Activated naive CD4-positive, alpha-beta T cell treated with anti-CD3 and anti-CD28 coated beads, Interleukin-2, amount 50 U/mL, for 72 hours (primary cell): Measurements from ENCODE around the gene ASAP2. TPM values are rescaled to one million over a fixed set of nuclear protein-coding genes. Genes with fewer than 3 reads are reported as not detected.
A peak's percentile ranks its signal among the peaks of the same experiment; 100 is the strongest.

Experiments used
- ATAC-seq, 2 donors: fragments of 150-1000 bp; cut with Tn5 transposase; 2 replicates each; pipeline ENCODE4 v1.10.0; 2021; ENCODE audit warnings: mild to moderate bottlenecking in 2 of 2, moderate library complexity in 2 of 2
- DNase-seq, 2 donors: peaks; one replicate each; pipeline ENCODE4 v3.0.0; 2021 to 2022; ENCODE audit warnings: low spot score in 2 of 2
- H3K27ac Mint-ChIP-seq, 2 donors: one replicate each; pipeline ENCODE4 v1.8.0; 2022; ENCODE audit warnings: mild to moderate bottlenecking in 2 of 2, mixed read lengths in 2 of 2
- H3K36me3 Mint-ChIP-seq, 2 donors: one replicate each; pipeline ENCODE4 v1.8.0; 2022; ENCODE audit warnings: mixed read lengths in 2 of 2
- H3K9me3 Mint-ChIP-seq, 2 donors: one replicate each; pipeline ENCODE4 v1.8.0; 2022; ENCODE audit warnings: mixed read lengths in 2 of 2
- total RNA-seq, 2 donors: library from RNA; stranded (reverse); gene quantifications; one replicate each; pipeline ENCODE4 v1.2.3, GENCODE V29; 2022

ASAP2 gene
- total RNA-seq, 2 donors from 2014 or later = 0.09 to 1.0 TPM

DNA sequence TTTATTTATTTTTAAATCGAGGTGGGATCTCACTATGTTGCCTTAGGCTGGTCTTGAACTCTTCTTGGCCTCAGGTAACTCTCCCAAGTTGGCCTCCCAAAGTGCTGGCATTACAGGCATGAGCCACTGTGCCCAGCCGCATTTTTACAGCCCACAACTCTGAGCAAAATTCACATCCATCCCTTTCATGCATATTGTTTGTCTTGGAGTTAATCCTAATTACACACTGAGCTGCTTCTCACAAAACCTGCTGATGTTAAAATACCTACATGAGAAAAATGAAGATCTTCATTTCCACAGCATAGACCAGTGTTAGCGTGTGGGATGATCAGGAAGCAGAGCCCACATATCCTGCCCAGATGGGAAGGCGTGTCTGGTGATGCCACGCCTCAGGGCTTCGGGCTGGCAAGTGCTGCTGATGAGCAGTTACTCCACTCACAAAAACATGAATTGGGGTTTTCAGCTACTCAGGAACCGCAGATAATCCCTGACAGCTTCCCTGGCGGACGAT lies 202.1 kb downstream of the ASAP2 start:
- Mint-ChIP-seq H3K9me3 (no peaks in the 10 kb centered on the region), H3K36me3 (peaks cover 0 to 7% of the 10 kb centered on the region in 2 donors), H3K27ac (no peak overlapping the region)
- no peak for ATAC-seq
- DNase-seq = no peak

DNA sequence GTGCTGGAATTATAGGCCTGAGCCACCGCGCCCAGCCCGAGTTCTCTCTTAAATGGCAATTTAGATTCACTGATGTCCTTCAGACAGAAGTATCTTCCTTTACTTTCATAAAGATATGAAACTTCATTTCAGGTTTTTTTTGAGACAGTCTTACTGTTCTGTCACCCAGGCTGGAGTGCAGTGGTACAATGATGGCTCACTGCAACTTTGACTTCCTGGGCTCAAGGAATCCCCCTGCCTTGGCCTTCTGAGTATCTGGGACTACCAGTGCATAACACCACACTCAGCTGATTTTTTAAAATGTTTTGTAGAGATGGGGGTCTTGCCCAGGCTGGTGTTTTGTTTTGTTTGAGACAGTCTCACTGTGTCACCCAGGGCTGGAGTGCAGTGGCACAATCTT lies 203.5 kb downstream of the ASAP2 start:
- H3K36me3 Mint-ChIP-seq = peaks cover 5 to 12% of the 10 kb centered on the region in 2 donors
- no peak overlapping the region for H3K27ac Mint-ChIP-seq
- no peak for ATAC-seq
- DNase-seq = no peak
- H3K9me3 Mint-ChIP-seq = no peaks in the 10 kb centered on the region

DNA sequence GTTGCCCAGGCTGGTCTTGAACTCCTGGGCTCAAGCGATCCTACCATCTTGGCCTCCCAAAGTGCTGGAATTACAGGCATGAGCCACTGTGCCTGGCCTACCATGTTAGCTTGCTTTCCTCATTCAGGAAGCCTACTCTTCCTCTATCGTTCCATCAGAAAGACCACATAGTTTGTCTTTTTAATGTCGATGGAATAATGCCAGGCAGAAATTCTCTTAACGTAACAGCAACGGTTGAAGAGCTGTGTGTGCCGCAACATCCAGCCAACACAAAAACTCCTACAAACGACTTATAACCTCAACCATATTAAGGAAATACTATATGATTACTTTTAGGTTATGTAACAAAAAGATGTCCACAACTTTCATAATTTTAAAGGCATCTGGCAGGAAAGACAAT lies 206.2 kb downstream of the ASAP2 start:
- Mint-ChIP-seq H3K36me3 (peaks cover 5 to 30% of the 10 kb centered on the region in 2 donors), H3K27ac (no peak overlapping the region), H3K9me3 (no peaks in the 10 kb centered on the region)
- ATAC-seq (no peak), DNase-seq (no peak)

DNA sequence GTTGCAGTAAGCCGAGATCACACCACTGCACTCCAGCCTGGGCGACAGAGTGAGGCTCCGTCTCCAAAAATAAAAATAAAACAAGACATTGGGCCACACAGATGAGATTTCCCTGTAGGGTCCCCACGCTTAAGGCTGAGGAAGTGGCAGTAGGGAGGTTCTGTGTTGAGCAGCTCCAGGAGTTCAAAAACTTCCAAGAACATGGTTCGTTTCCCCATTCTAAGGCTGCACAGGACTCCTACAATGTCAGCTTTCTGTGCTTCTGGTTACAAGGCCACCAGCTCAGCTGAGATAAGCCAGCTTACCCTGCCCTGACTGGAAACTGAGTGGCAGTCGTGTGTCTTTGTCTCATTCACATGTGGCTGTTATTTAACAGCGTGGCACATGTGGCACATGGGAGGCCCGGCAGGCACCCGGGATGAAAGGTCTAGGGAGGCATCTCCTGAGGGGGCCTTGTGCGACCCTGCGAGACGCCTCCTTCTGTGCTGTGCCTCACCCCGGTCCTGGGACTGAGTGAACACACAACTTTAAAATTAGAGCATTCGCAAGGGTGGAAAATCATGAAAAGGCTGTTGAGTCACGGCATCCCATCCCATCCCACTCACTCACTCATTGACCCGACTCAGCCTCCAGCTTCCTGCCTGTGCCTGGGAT lies 209.0 kb downstream of the ASAP2 start:
- peak overlapping the region in 1 of 2 donors; percentile 3 for H3K27ac Mint-ChIP-seq

DNA sequence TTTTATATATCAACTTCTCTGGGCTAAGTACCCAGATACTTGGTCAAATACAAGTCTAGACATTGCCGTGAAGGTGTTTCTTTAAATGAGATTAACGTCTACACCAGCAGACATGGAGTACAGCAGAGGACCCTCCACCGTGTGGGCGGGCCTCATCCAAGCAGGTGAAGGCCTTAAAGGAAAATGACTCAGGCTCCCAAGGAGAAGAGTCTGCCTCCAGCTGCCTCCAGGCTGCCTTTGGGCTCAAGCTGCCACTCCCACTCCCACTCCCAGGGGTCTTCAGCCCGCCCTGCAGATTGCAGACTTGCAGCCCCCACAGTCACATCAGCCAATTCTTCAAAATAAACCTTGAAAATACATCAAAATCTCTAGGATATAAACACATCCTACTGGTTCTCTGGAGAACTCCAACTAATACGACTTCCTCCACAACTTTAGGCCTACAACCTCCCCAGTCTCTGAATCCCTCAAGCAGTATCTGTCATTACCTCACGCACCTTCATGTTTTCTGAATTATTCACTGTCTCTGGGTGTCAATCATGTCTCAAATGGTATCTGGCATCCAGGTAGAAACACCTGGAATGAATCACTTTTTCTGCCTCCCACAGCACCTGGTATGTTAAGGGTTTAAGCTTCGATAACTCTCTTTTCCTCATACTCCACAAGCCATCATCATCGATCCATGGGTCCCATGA lies 209.8 kb downstream of the ASAP2 start:
- Mint-ChIP-seq H3K27ac (peak overlapping the region in 1 of 2 donors; percentile 3), H3K9me3 (no peaks in the 10 kb centered on the region), H3K36me3 (peaks cover 5 to 33% of the 10 kb centered on the region in 2 donors)
- DNase-seq = no peak
- ATAC-seq = no peak

More for the DNA sequence above, 209.0 kb downstream of the ASAP2 start:
- Mint-ChIP-seq H3K36me3 (peaks cover 5 to 39% of the 10 kb centered on the region in 2 donors), H3K9me3 (no peaks in the 10 kb centered on the region)
- ATAC-seq (no peak), DNase-seq (no peak)

DNA sequence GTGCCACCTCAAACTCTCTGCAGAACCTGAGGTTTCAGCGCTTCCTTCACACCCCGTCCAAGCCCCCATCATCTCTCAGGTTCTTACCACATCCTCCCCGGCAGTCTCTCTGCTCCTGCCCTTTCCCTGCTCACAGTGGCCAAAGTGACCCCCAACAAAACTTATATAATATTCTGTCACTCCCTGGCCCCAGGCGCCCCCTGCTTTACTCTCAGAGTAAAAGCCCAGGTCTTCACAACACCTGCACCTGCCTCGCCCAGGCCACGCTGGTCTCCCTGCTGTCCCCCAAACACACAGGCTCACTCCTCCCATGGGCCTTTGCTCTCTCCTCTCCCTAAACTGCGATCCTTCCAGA lies 210.3 kb downstream of the ASAP2 start:
- no peaks in the 10 kb centered on the region for H3K9me3 Mint-ChIP-seq
- ATAC-seq = no peak
- peaks cover 8 to 36% of the 10 kb centered on the region in 2 donors for H3K36me3 Mint-ChIP-seq
- H3K27ac Mint-ChIP-seq = peak overlapping the region; percentile 3 to 70
- no peak for DNase-seq

DNA sequence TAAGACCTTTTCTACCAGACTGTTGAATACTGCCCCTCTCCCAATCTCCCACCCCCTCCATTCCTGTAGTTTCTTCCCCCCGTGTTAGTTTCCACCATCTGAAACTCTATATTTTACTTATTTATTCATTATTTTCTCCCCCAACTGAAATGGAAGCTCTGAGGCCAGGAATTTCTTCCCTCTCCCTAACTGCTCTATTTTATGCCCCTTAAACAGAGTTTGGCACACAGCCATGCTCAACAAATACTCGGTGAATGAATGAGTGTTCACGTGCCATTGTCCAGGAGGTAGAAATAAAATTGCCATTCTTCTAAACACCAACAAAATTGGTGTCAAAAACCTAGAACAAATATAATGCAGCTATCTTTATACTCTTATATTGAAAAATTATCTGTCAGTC lies 211.1 kb downstream of the ASAP2 start:
- Mint-ChIP-seq H3K36me3 (peaks cover 16 to 43% of the 10 kb centered on the region in 2 donors), H3K9me3 (no peaks in the 10 kb centered on the region), H3K27ac (peak overlapping the region; percentile 3 to 39)
- ATAC-seq = no peak
- DNase-seq = no peak

DNA sequence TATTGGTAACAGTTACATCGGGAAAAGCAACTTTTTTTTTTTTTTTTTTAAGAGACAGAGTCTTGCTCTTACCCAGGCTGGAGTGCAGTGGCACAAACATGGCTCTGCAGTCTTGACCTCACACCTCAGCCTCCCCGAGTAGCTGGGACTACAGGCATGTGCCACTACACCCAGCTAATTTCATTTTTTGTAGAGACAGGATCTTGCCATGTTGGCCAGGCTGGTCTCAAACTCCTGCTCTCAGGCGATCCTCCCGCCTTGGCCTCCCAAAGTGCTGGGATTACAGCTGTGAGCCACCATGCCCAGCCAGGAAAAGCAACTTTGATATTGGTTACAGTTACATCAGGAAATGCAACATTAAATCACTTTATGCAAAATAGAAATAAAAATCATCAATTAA lies 212.1 kb downstream of the ASAP2 start:
- DNase-seq (no peak), ATAC-seq (no peak)
- Mint-ChIP-seq H3K9me3 (no peaks in the 10 kb centered on the region), H3K27ac (peak overlapping the region in 1 of 2 donors; percentile 18), H3K36me3 (peaks cover 21 to 45% of the 10 kb centered on the region in 2 donors)

DNA sequence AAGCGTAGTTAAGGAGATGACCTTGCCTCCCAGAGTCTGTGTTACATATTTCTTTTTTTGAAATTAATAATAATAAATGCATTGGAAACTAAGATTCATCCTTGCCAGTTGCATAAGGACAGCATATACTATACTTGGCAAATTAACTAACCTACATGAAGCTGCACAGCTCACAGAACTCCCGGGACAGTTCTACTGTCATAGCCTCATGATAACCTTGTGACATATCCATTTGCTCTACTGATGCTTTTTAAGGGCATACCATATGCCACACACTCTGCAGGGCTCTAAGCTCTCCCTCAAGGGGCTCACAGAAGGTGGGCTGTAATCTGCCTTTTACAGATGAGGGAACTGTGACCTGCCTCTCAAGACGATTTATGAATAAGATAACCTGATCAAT lies 212.9 kb downstream of the ASAP2 start:
- ATAC-seq = no peak

DNA sequence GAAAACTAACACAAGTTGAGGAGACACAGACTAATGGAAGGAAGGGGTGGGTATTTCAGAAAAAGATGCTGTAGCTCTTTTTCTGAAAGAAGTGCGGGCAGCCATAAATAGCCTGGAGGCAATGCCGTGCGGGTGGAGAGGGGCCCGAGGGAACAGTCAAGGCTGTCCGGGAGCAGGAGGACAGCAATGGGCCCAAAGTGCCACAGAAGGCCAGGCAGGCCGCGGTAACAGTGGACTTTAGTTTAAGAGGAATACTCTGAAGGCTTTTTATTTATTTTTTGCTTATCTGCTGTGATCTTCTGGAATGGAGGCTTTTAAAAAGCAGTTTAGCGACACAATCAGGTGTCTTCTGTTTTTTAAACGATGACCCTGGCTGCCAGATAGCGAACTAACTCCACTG lies 213.9 kb downstream of the ASAP2 start:
- H3K9me3 Mint-ChIP-seq = no peaks in the 10 kb centered on the region
- ATAC-seq = no peak
- peaks cover 21 to 45% of the 10 kb centered on the region in 2 donors for H3K36me3 Mint-ChIP-seq
- no peak for DNase-seq
- peak overlapping the region in 1 of 2 donors; percentile 20 for H3K27ac Mint-ChIP-seq

More for the DNA sequence above, 212.9 kb downstream of the ASAP2 start:
- peak overlapping the region in 1 of 2 donors; percentile 72 for H3K27ac Mint-ChIP-seq
- DNase-seq = no peak
- H3K9me3 Mint-ChIP-seq = no peaks in the 10 kb centered on the region
- peaks cover 21 to 45% of the 10 kb centered on the region in 2 donors for H3K36me3 Mint-ChIP-seq

DNA sequence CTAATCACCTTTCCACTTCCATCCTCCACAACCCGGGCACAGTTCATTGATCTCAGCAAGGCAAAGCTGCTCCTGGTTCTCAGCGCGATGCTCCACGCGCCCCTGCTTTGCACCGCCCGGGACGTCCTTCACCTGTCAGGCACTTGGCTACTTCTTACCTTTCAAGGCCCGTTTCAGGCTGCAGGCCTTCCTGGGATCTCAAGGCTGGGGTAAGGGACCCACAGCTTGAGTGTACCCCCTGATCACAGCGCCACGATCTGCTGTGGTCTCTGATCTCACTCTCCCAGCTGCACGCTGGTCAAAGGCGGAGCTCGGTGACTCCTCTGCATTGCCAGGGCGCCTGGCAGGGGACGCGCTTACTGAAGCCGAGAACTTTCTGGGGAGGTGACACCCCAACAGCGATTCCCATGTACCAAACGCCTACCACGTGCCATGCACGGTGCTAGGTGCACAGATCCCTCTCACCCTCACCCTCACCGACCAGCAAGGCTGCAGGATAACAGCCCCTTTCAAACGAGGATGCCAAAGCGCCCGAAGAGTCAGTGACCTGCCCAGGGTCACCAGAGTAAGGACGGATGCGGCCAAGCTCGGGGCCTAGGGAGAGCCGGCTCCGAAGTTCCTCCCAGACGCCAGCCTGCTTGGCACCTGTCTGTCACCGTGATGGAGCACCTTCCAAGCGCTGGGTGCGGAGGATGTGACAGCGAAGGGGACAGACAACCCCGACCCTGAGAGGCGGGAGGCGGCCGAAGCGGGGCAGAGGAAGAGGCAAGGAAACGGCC lies 215.9 kb downstream of the ASAP2 start:
- DNase-seq (peak; percentile 59 to 70), ATAC-seq (peak; percentile 30 to 43)
- Mint-ChIP-seq H3K27ac (peak overlapping the region in 1 of 2 donors; percentile 96), H3K36me3 (peaks cover 21 to 30% of the 10 kb centered on the region in 2 donors), H3K9me3 (no peaks in the 10 kb centered on the region)

DNA sequence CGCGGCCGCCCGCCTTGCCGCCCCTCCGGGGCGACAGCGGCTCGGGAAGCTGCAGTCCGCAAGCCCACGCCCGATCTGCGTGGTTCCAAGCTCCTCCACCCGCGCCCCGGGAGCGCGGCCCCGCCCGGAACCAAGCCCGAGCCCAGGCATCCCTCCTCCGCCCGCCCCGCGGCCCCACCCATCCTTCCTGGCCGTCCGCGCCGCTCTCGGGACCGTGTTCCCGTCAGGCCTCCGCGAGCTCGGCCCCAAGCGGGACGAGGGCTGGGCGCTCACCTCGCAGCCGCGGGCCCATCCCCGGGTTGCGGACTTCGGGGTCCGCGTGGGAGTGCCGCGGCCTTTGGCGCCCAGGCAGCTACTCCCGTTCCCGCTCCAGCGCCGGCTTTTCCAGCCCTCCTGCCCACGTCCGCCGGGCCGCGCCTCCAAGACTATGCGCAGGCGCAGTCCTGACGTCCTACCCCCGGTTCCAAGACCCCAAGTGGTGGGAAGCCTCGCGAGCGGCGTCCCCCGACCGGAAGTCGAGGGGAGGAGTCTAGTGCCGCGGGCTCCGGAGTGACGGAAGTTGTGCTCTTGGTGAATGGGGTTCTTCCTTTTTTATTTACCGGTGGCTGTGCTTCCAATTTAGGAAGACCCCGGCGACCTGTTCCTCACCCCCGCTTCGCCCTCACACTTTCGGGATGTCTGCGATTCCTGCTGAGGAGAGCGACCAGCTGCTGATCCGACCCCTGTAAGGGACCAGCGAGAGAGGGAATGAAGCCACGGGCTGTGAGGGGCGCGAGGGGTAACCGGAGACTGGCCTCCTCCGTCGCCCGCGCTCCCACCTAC lies 216.7 kb downstream of the ASAP2 start, which contains the start of the genes CPSF3 and ITGB1BP1:
Gene CPSF3 (plus strand): TSS at position 555 of the 822 bp plus-strand sequence. CDS start 120 bp downstream, at position 675.
Gene ITGB1BP1 (minus strand): TSS at position 429 of the 822 bp plus-strand sequence. CDS start 4,831 bp downstream, outside the sequence.
- ATAC-seq (peak; percentile 87 to 92), DNase-seq (peak; percentile 95 to 97)
- Mint-ChIP-seq H3K9me3 (no peaks in the 10 kb centered on the region), H3K27ac (peak within 1 kb of the TSS in 1 of 2 donors; percentile 99), H3K36me3 (peaks cover 21 to 22% of the 10 kb centered on the region in 2 donors)

DNA sequence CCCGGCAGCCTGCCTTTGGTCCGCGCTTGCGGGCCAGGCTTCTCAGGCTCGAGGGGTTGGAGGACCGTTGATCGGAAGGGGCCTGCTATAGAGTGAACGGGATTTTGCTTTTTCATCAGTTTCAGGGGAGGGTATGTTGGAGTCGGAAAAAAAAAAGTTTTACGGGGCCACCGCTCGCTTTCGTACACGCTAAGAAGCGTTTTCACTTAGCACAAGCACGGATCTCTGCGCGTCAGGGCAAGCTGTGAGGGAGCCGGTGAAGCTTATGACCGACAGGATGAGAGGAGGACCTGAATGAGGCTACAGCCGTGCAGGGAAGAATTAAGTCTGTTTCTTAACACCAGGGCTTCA lies 217.3 kb downstream of the ASAP2 start:
- H3K36me3 Mint-ChIP-seq = peaks cover 21 to 23% of the 10 kb centered on the region in 2 donors
- no peaks in the 10 kb centered on the region for H3K9me3 Mint-ChIP-seq
- peak overlapping the region in 1 of 2 donors; percentile 99 for H3K27ac Mint-ChIP-seq
- DNase-seq (no peak), ATAC-seq (peak; percentile 2 to 22)

DNA sequence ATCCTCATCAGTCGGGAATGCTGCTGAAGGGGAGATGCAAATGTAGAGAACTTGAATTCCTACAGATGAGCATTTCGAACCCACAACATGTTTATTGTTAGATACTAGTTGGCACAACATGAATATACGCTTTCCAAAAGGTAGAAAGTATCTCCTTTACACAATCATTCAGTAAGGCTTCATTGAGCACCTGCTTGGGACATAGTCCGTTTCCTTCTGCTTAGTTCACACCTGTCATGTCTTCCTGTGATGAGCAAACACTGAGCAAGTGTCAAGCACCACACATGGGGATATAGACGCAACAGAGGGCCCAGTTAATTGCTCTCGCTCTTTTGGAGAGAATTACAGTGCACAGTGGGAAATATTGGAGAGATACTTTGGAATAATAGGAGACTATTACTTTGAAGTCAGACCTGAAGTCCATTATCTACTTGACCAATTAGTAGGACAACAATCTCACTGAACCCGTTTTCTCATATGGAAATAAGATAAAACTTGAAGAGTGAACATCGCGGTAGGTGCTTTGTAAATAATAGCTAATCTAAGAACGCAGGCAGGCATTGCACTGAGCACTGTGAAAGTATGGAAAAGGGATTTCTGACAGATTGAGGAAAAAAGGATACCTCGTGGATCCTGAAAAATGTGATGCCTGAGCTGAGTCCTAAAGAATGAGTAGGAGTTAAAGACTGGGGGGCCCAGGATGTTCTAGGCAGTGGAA lies 218.0 kb downstream of the ASAP2 start:
- ATAC-seq (no peak), DNase-seq (no peak)
- peaks cover 21 to 23% of the 10 kb centered on the region in 2 donors for H3K36me3 Mint-ChIP-seq
- no peak overlapping the region for H3K27ac Mint-ChIP-seq
- H3K9me3 Mint-ChIP-seq = no peaks in the 10 kb centered on the region

DNA sequence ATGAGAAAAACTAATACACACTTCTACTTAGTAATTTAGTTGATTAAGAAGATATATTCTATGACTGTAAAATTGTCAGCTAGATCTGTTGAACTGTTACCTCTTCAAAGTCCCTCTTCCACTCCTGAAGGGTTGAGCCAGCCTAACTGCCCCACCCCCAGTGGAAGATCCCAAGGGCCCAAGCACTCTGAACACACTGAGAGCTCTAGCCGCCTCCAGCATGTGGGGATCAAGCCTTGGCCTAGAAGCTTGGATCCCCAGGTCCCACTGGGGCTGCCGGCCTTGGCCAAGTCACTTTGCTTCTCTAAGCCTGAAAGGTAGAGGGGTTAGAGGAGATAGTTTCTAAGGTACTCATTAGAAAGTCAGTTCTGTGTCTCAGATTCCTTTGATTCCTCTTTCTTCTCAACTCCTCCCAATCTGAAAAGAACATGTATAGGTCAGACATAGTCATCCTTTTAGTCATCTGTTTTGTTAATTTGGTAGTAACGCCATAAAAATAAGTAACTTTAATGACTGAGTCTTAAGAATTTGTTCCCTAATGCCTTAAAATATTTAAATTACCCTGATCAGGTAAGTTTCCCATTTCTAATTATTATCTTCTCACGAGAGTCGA lies 222.5 kb downstream of the ASAP2 start:
- DNase-seq = no peak
- peaks cover 13 to 40% of the 10 kb centered on the region in 2 donors for H3K36me3 Mint-ChIP-seq

More for the DNA sequence above, 222.5 kb downstream of the ASAP2 start:
- ATAC-seq = no peak
- H3K9me3 Mint-ChIP-seq = no peaks in the 10 kb centered on the region
- no peak overlapping the region for H3K27ac Mint-ChIP-seq
